ENCODE data around the gene CNRIP1.

The CNRIP1 gene

GRCh38 chr2:68251855-68252399, 67.8 kb downstream of the CNRIP1 start:
- peak in 16 of 56 donors; percentile 16 to 57 (median 46) for DNase-seq

- peak in 47 of 56 donors; percentile 5 to 74 (median 36) for DNase-seq
Observed at GRCh38 chr2:68251187-68251854, 68.4 kb downstream of the CNRIP1 start.

GRCh38 chr2:68250652-68251186, 69.0 kb downstream of the CNRIP1 start:
- no peak for DNase-seq

- DNase-seq, result no peak
Observed at GRCh38 chr2:68250196-68250595, 69.6 kb downstream of the CNRIP1 start.

- DNase-seq, result no peak
Observed at GRCh38 chr2:68248806-68249205, 70.9 kb downstream of the CNRIP1 start.

- DNase-seq, result no peak
Observed at GRCh38 chr2:68248361-68248760, 71.4 kb downstream of the CNRIP1 start.

- DNase-seq, result no peak
Observed at GRCh38 chr2:68246396-68246795, 73.4 kb downstream of the CNRIP1 start.

GRCh38 chr2:68245672-68246071, 74.1 kb downstream of the CNRIP1 start:
- no peak for DNase-seq

GRCh38 chr2:68245066-68245465, 74.7 kb downstream of the CNRIP1 start:
- DNase-seq, result no peak

DNA sequence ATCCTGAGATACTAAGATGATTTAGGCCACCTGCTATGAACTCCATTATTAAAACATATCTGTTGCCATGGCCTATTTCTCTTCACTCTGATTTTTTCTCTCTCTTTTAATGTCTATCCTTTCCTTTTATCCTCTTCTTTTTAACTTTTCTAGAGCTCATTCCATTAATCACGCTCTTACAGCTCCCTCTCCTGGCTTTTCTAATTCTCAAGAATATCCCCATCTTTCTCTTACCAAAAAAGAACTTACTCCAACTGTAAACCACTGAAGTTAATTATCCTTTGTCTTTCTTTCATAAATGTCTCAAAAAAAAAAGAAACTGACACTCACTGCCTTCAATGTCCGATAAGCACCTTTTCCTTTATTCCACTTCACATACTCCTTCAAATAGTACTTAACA, 75.3 kb downstream of the CNRIP1 start:
- no peak for DNase-seq
